Measurements from ENCODE around the gene SDF4.

SDF4 gene

DNA sequence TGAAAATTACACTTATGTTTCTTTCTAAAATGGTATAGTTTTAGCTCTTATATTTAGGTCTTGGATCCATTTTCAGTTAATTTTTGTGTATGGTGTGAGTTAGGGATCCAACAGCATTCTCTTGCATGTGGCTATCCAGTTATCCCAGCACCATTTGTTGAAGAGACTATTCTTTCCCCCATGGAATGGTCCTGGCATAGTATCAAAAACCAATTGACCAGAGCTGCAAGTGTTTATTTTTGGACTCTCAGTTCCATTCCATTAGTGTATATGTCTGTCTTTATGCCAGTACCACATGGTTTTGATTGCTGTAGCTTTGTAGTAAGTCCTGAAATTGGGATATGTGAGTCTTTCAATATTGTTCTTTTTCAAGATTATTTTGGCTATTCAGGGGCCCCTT lies 43.9 kb downstream of the SDF4 start:
- H3K9ac ChIP-seq (ENCODE audit: low read depth in 1 of 2, low read length in 2 of 2), result no peak overlapping the region
- H3K4me1 ChIP-seq (ENCODE audit: control insufficient read depth in 1 of 2, insufficient read depth in 2 of 2, low read length in 2 of 2), result no peaks in the 10 kb centered on the region

GRCh38 chr1:1185101-1185765 lies 46.6 kb downstream of the SDF4 start:
- Histone ChIP-seq H3K36me3 (ENCODE audit: control insufficient read depth in 1 of 2, insufficient read depth in 2 of 2, low read length in 2 of 2) (no peaks in the 10 kb centered on the region), H3K27ac (ENCODE audit: low read depth, low read length) (no peak overlapping the region), H3K27me3 (ENCODE audit: control insufficient read depth in 1 of 2, insufficient read depth in 2 of 2, low read length in 2 of 2) (no peaks in the 10 kb centered on the region), H3K4me1 (ENCODE audit: control insufficient read depth in 1 of 2, insufficient read depth in 2 of 2, low read length in 2 of 2) (no peaks in the 10 kb centered on the region), H3K4me3 (ENCODE audit: low read depth in 1 of 2, low read length in 2 of 2) (no peak overlapping the region), H3K9ac (ENCODE audit: low read depth in 1 of 2, low read length in 2 of 2) (no peak overlapping the region), H3K9me3 (ENCODE audit: control insufficient read depth in 1 of 2, low read length in 2 of 2) (no peaks in the 10 kb centered on the region)

More for the DNA sequence above, 43.9 kb downstream of the SDF4 start:
- no peak overlapping the region for H3K27ac ChIP-seq (ENCODE audit: low read depth, low read length)
- no peaks in the 10 kb centered on the region for H3K36me3 ChIP-seq (ENCODE audit: control insufficient read depth in 1 of 2, insufficient read depth in 2 of 2, low read length in 2 of 2)
- no peak overlapping the region for H3K4me3 ChIP-seq (ENCODE audit: low read depth in 1 of 2, low read length in 2 of 2)
- H3K27me3 ChIP-seq (ENCODE audit: control insufficient read depth in 1 of 2, insufficient read depth in 2 of 2, low read length in 2 of 2), result no peaks in the 10 kb centered on the region
- H3K9me3 ChIP-seq (ENCODE audit: control insufficient read depth in 1 of 2, low read length in 2 of 2), result no peaks in the 10 kb centered on the region

GRCh38 chr1:1183833-1184775 lies 47.7 kb downstream of the SDF4 start:
- no peak overlapping the region for H3K9ac ChIP-seq (ENCODE audit: low read depth in 1 of 2, low read length in 2 of 2)
- no peaks in the 10 kb centered on the region for H3K4me1 ChIP-seq (ENCODE audit: control insufficient read depth in 1 of 2, insufficient read depth in 2 of 2, low read length in 2 of 2)
- H3K36me3 ChIP-seq (ENCODE audit: control insufficient read depth in 1 of 2, insufficient read depth in 2 of 2, low read length in 2 of 2), result no peaks in the 10 kb centered on the region
- no peaks in the 10 kb centered on the region for H3K9me3 ChIP-seq (ENCODE audit: control insufficient read depth in 1 of 2, low read length in 2 of 2)
- no peaks in the 10 kb centered on the region for H3K27me3 ChIP-seq (ENCODE audit: control insufficient read depth in 1 of 2, insufficient read depth in 2 of 2, low read length in 2 of 2)
- no peak overlapping the region for H3K27ac ChIP-seq (ENCODE audit: low read depth, low read length)
- no peak overlapping the region for H3K4me3 ChIP-seq (ENCODE audit: low read depth in 1 of 2, low read length in 2 of 2)

GRCh38 chr1:1183221-1183747 lies 48.5 kb downstream of the SDF4 start:
- no peak overlapping the region for H3K4me3 ChIP-seq (ENCODE audit: low read depth in 1 of 2, low read length in 2 of 2)
- H3K9me3 ChIP-seq (ENCODE audit: control insufficient read depth in 1 of 2, low read length in 2 of 2), result no peaks in the 10 kb centered on the region
- H3K4me1 ChIP-seq (ENCODE audit: control insufficient read depth in 1 of 2, insufficient read depth in 2 of 2, low read length in 2 of 2), result no peaks in the 10 kb centered on the region
- no peak overlapping the region for H3K9ac ChIP-seq (ENCODE audit: low read depth in 1 of 2, low read length in 2 of 2)
- no peaks in the 10 kb centered on the region for H3K36me3 ChIP-seq (ENCODE audit: control insufficient read depth in 1 of 2, insufficient read depth in 2 of 2, low read length in 2 of 2)
- H3K27ac ChIP-seq (ENCODE audit: low read depth, low read length), result no peak overlapping the region
- H3K27me3 ChIP-seq (ENCODE audit: control insufficient read depth in 1 of 2, insufficient read depth in 2 of 2, low read length in 2 of 2), result no peaks in the 10 kb centered on the region

DNA sequence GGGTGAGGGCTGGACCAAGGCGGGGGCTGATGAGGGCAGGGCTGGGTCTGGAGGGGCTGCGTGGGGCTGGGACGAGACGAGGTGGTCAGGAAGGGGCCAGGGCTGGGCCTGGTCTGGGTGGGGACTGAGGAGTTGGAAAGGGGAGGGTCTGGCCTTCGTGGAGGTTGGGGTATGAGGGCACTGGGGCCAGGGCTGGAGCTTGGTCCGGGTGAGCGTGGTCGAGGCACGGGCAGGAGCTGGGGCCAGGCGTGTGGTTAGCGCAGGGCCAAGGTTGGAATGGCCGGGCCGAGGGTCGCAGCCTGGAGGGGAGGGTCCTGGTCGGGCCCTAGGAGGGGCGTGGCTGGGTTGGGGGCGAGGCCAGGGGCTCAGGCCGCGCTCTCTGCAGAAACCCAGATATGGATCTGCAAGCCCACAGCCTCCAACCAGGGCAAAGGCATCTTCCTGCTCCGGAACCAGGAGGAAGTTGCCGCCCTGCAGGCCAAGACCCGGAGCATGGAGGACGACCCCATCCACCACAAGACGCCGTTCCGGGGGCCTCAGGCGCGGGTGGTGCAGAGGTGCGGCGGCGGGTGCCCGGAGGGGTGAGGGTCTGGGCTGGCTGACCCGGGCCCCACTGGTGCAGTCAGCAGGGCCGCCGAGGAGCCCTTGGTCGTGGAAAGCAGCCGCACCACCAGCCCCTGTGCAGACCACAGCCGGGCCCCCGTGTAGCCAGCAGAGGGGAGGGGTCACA lies 49.1 kb downstream of the SDF4 start:
- no peaks in the 10 kb centered on the region for H3K4me1 ChIP-seq (ENCODE audit: control insufficient read depth in 1 of 2, insufficient read depth in 2 of 2, low read length in 2 of 2)
- no peak overlapping the region for H3K4me3 ChIP-seq (ENCODE audit: low read depth in 1 of 2, low read length in 2 of 2)
- no peaks in the 10 kb centered on the region for H3K9me3 ChIP-seq (ENCODE audit: control insufficient read depth in 1 of 2, low read length in 2 of 2)
- H3K27ac ChIP-seq (ENCODE audit: low read depth, low read length), result no peak overlapping the region
- no peak overlapping the region for H3K9ac ChIP-seq (ENCODE audit: low read depth in 1 of 2, low read length in 2 of 2)
- no peaks in the 10 kb centered on the region for H3K27me3 ChIP-seq (ENCODE audit: control insufficient read depth in 1 of 2, insufficient read depth in 2 of 2, low read length in 2 of 2)
- H3K36me3 ChIP-seq (ENCODE audit: control insufficient read depth in 1 of 2, insufficient read depth in 2 of 2, low read length in 2 of 2), result no peaks in the 10 kb centered on the region

DNA sequence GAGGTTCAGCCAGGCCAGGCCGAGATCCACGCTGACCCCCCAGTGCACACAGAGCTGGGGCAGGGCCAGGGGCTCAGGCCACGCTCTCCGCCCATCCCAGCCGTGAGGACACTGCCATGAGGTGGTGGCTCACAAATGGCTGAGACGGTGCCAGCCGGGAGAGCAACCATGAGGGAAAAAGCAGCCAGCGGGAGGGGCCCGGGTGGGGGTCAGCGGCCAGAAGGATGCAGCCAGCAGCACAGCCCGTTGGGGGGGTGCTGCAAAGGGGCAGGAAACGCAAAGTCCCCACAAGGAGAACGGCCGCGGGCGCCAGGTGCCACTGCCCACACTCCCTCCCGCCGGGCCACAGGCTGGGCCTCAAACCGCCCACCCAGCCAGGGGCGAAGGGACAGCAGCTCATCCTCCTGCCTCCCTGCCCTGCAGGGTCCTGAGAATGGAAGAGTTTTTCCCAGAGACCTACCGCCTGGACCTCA lies 49.8 kb downstream of the SDF4 start:
- H3K36me3 ChIP-seq (ENCODE audit: control insufficient read depth in 1 of 2, insufficient read depth in 2 of 2, low read length in 2 of 2), result no peaks in the 10 kb centered on the region
- H3K27me3 ChIP-seq (ENCODE audit: control insufficient read depth in 1 of 2, insufficient read depth in 2 of 2, low read length in 2 of 2), result no peaks in the 10 kb centered on the region
- no peak overlapping the region for H3K9ac ChIP-seq (ENCODE audit: low read depth in 1 of 2, low read length in 2 of 2)
- no peaks in the 10 kb centered on the region for H3K9me3 ChIP-seq (ENCODE audit: control insufficient read depth in 1 of 2, low read length in 2 of 2)
- H3K4me1 ChIP-seq (ENCODE audit: control insufficient read depth in 1 of 2, insufficient read depth in 2 of 2, low read length in 2 of 2), result no peaks in the 10 kb centered on the region
- no peak overlapping the region for H3K4me3 ChIP-seq (ENCODE audit: low read depth in 1 of 2, low read length in 2 of 2)
- H3K27ac ChIP-seq (ENCODE audit: low read depth, low read length), result no peak overlapping the region

DNA sequence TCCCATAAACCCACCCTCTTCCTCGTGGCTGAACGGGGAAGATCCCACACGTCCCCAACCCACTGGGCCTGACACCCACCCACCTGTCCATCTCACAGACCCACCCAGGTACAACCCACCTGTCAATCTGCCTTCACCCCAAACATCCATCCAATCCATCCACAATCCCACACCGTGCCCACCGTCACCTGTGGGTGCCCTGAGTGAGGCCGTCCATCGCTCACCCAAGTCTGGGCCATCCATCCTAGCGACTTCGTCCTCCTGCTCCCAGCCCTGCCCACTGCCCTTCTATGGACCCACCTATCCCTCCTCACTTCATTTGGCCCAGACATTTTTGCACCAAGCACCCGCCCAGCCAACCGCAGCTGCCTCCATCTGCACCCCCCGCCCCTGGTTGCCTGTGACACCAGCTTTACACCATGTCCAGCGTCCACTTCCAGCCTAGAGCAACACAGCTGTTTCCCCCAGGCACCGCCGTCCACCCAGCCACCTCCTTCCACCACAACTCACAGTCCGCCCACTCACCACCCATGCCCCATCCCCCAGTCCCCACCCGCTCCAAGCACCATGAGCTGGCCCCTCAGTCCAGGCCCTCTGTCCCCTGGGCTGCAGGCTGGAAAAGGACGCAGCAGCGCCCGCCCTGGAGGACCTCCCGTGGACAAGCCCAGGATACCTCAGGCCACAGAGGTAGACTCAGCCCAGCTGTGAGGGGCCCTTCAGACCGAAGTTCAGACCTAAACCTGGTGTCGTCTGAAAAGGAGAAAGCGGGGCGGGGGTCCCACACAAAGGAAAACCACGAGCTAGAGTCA lies 50.5 kb downstream of the SDF4 start:
- Histone ChIP-seq H3K4me1 (ENCODE audit: control insufficient read depth in 1 of 2, insufficient read depth in 2 of 2, low read length in 2 of 2) (no peaks in the 10 kb centered on the region), H3K4me3 (ENCODE audit: low read depth in 1 of 2, low read length in 2 of 2) (no peak overlapping the region), H3K36me3 (ENCODE audit: control insufficient read depth in 1 of 2, insufficient read depth in 2 of 2, low read length in 2 of 2) (no peaks in the 10 kb centered on the region), H3K9ac (ENCODE audit: low read depth in 1 of 2, low read length in 2 of 2) (no peak overlapping the region), H3K9me3 (ENCODE audit: control insufficient read depth in 1 of 2, low read length in 2 of 2) (no peaks in the 10 kb centered on the region), H3K27me3 (ENCODE audit: control insufficient read depth in 1 of 2, insufficient read depth in 2 of 2, low read length in 2 of 2) (no peaks in the 10 kb centered on the region), H3K27ac (ENCODE audit: low read depth, low read length) (no peak overlapping the region)

GRCh38 chr1:1179983-1180861 lies 51.6 kb downstream of the SDF4 start:
- H3K4me3 ChIP-seq (ENCODE audit: low read depth in 1 of 2, low read length in 2 of 2), result no peak overlapping the region
- H3K4me1 ChIP-seq (ENCODE audit: control insufficient read depth in 1 of 2, insufficient read depth in 2 of 2, low read length in 2 of 2), result no peaks in the 10 kb centered on the region
- no peak overlapping the region for H3K27ac ChIP-seq (ENCODE audit: low read depth, low read length)

More at GRCh38 chr1:1179983-1180861, 51.6 kb downstream of the SDF4 start:
- H3K36me3 ChIP-seq (ENCODE audit: control insufficient read depth in 1 of 2, insufficient read depth in 2 of 2, low read length in 2 of 2), result no peaks in the 10 kb centered on the region
- no peaks in the 10 kb centered on the region for H3K9me3 ChIP-seq (ENCODE audit: control insufficient read depth in 1 of 2, low read length in 2 of 2)
- H3K27me3 ChIP-seq (ENCODE audit: control insufficient read depth in 1 of 2, insufficient read depth in 2 of 2, low read length in 2 of 2), result no peaks in the 10 kb centered on the region
- H3K9ac ChIP-seq (ENCODE audit: low read depth in 1 of 2, low read length in 2 of 2), result no peak overlapping the region

Data from duodenal mucosa (tissue), 2 donors.